LNCAP (cell line): ENCODE data around the gene IWS1.

Source experiments
- TF ChIP-seq, protein P1 (sequence below): fragments of 450-650 bp; IDR thresholded peaks from 2 replicates; pipeline ENCODE4 v1.5.1; 2017; ENCODE audit warnings: mild to moderate bottlenecking

Gene IWS1

DNA sequence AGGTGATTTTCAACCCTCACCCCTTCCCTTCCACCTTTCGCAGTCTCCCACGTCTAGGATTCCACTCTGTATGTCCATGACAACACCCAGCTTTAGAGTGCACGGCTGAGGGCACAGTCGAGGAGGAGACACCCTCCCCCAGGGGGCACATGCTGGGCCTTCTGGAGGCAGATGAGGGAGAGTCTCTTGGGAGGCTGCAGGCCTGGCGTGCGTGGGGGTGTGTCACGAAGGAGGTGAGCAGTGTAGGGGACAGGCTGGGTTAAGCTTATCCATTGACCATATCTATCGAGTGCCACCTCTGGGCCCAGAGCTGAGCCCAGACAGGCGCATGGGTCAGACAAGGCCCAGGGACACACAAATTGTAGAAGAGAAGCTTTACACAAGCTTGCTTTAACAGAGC lies 89.2 kb downstream of the IWS1 start:
- TF ChIP-seq, protein P1, sequence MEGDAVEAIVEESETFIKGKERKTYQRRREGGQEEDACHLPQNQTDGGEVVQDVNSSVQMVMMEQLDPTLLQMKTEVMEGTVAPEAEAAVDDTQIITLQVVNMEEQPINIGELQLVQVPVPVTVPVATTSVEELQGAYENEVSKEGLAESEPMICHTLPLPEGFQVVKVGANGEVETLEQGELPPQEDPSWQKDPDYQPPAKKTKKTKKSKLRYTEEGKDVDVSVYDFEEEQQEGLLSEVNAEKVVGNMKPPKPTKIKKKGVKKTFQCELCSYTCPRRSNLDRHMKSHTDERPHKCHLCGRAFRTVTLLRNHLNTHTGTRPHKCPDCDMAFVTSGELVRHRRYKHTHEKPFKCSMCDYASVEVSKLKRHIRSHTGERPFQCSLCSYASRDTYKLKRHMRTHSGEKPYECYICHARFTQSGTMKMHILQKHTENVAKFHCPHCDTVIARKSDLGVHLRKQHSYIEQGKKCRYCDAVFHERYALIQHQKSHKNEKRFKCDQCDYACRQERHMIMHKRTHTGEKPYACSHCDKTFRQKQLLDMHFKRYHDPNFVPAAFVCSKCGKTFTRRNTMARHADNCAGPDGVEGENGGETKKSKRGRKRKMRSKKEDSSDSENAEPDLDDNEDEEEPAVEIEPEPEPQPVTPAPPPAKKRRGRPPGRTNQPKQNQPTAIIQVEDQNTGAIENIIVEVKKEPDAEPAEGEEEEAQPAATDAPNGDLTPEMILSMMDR = no peak

DNA sequence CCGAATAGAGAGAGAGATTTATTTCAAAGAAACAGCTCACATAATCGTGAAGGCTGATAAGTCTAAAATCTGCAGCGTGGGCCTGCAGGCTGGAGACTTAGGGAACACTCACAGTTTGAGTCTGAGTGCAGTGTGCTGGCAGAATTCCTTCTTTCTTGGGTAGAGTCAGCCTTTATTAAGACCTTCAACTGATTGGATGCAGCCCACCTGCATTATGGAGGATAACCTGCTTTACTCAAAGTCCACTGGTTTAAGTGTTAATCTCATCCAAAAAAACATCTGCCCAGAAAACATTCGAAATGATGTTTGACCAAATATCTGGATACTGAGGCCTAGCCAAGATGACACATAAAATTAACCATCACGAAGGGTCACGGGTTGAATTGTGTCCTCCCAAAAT lies 91.8 kb downstream of the IWS1 start:
- TF ChIP-seq, protein P1 = no peak

DNA sequence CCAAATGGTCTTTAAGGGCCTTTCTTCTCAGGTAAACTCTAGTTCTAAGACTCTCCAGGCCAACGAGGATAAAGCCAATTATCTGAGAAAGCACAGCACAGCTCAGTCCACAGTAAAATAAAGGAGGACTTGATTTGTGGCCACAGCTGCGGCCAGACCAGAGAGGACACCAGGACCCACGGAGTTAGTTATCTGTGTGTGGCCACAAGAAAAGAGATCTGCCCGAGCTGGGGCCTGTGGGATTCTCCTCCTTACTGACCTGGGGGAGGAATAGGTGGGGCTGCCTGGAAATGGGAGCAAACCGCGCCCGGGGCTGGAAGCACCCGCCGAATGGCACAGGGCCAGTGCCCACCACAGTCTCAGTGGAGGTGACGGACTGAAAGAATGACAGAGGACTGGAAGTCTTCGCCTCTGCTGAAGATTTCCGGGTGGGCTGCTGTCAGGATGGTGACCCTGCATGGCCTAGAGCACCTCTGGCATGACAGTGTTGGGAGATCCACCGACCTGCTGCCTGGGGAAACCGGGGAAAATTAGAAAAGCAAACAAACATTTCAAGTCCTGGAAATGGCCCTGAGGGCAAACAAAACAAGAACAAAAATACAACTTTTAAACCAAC lies 94.8 kb downstream of the IWS1 start:
- TF ChIP-seq, protein P1 = no peak
